K562 (cell line): ENCODE data around the gene BOD1L1. TPM values are rescaled to one million over a fixed set of nuclear protein-coding genes. Genes with fewer than 3 reads are reported as not detected.

Source experiments
- ATAC-seq: fragments of 200-7000 bp; cut with Tn5 transposase; 3 replicates; pipeline ENCODE4 v1.9.1; 2020; ENCODE audit warnings: moderate library complexity
- BruUV-seq: library from RNA; stranded (reverse); fragments of 400-500 nt; replicated peaks from 2 replicates; lab custom pipeline; 2021; lab: Mats Ljungman, UMichigan
- CTCF ChIA-PET: fragments of 300-600 bp; formaldehyde crosslinking; extraction: SDS; loops from one replicate; lab custom pipeline; 2021; ENCODE audit warnings: low intra/inter-chr PET ratio; lab: Yijun Ruan, JAX
- POLR2A ChIA-PET: fragments of 300-600, 350-650 bp; sonication (Branson Sonifier 250); formaldehyde crosslinking; extraction: SDS; loops from one replicate; lab custom pipeline; 2021; ENCODE audit warnings: antibody characterized with exemption, inconsistent platforms; lab: Yijun Ruan, JAX
- DNase-seq, 4 experiments: peaks; one replicate each; pipeline versions ENCODE4 v3.0.0 to v3.0.0-alpha.2; 2011 to 2018; ENCODE audit warnings: low spot score in 3 of 4, mixed read lengths in 3 of 4; ENCODE audit errors: extremely low read depth in 1 of 4
- FAIRE-seq: peaks from 2 replicates; lab custom pipeline; 2011; peaks lifted over from hg19 to GRCh38; lab: Jason Lieb, UNC
- H2AFZ ChIP-seq: 2 replicates; pipeline ENCODE4 v1.6.0; 2011; ENCODE audit warnings: low read depth, low read length, control low read depth, inconsistent platforms
- H3K27ac ChIP-seq: fragments of 200-600 bp; 3 replicates; pipeline ENCODE4 v1.8.0; 2011; ENCODE audit warnings: low read depth, mild to moderate bottlenecking, control low read depth, inconsistent platforms, low read length, moderate library complexity, mixed read lengths; ENCODE audit errors: extremely low read depth
- H3K27me3 ChIP-seq, 2 experiments: fragments of 300-600 bp in 1 of 2; 2 replicates in 1 of 2; 3 replicates in 1 of 2; pipeline versions ENCODE4 v1.6.0 to v1.8.0; 2011; ENCODE audit warnings: inconsistent platforms in 2 of 2, low read length in 2 of 2, mild to moderate bottlenecking in 1 of 2, mixed read lengths in 1 of 2, moderate library complexity in 1 of 2; ENCODE audit not compliant: control insufficient read depth in 2 of 2, insufficient read depth in 2 of 2
- H3K36me3 ChIP-seq: fragments of 300-600 bp; 3 replicates; pipeline ENCODE4 v1.8.0; 2011; ENCODE audit warnings: mild to moderate bottlenecking, low read length, inconsistent platforms; ENCODE audit not compliant: control insufficient read depth, insufficient read depth
- H3K4me1 ChIP-seq, 2 experiments: fragments of 200-600 bp in 1 of 2; replicated peaks in 1 of 2; 2 replicates in 1 of 2; 3 replicates in 1 of 2; pipeline versions ENCODE4 v1.5.1 to v1.8.0; 2011; ENCODE audit warnings: inconsistent platforms in 2 of 2, low read length in 2 of 2, mild to moderate bottlenecking in 1 of 2, mixed read lengths in 1 of 2, moderate library complexity in 1 of 2; ENCODE audit not compliant: control insufficient read depth in 2 of 2, insufficient read depth in 2 of 2
- H3K4me2 ChIP-seq: 2 replicates; pipeline ENCODE4 v1.6.1; 2011; ENCODE audit warnings: low read length, control low read depth, inconsistent platforms, mixed read lengths; ENCODE audit not compliant: insufficient read depth
- H3K4me3 ChIP-seq: fragments of 200-600 bp; sonication (generic), shearing (Covaris generic); 2 replicates; pipeline ENCODE4 v1.5.1; 2016; ENCODE audit warnings: control low read depth, inconsistent platforms
- H3K79me2 ChIP-seq: fragments of 200-600 bp; 3 replicates; pipeline ENCODE4 v1.8.0; 2011; ENCODE audit warnings: low read length, inconsistent platforms; ENCODE audit not compliant: control insufficient read depth, insufficient read depth
- H3K9ac ChIP-seq, 2 experiments: 2 replicates each; pipeline versions ENCODE4 v1.6.0 to v1.6.1; 2011; ENCODE audit warnings: low read depth in 2 of 2, low read length in 2 of 2, control low read depth in 1 of 2, inconsistent platforms in 1 of 2, mild to moderate bottlenecking in 1 of 2, mixed read lengths in 1 of 2; ENCODE audit not compliant: insufficient read depth in 1 of 2
- H3K9me1 ChIP-seq: one replicate; pipeline ENCODE4 v1.6.0; 2011; ENCODE audit warnings: inconsistent platforms, mild to moderate bottlenecking, low read length, moderate library complexity; ENCODE audit not compliant: control insufficient read depth, insufficient read depth
- H3K9me3 ChIP-seq: replicated peaks from 2 replicates; pipeline ENCODE4 v1.5.1; 2011; ENCODE audit warnings: low read depth, low read length, inconsistent platforms; ENCODE audit not compliant: control insufficient read depth, insufficient read depth
- H4K20me1 ChIP-seq: replicated peaks from 2 replicates; pipeline ENCODE4 v1.6.1; 2011; ENCODE audit warnings: low read length, inconsistent platforms, mixed read lengths; ENCODE audit not compliant: control insufficient read depth, insufficient read depth
- EGR1 ChIP-seq: fragments of 450-650 bp; conservative IDR thresholded peaks from 2 replicates; pipeline ENCODE4 v1.6.1; 2017; ENCODE audit warnings: mild to moderate bottlenecking
- RAD21 ChIP-seq, 2 experiments: fragments of 250-450 bp in 1 of 2; fragments of 450-650 bp in 1 of 2; sonication (Bioruptor Pico) in 1 of 2; formaldehyde crosslinking in 1 of 2; IDR thresholded peaks in 1 of 2; conservative IDR thresholded peaks in 1 of 2; 2 replicates each; pipeline versions ENCODE4 v1.4.0 to v1.8.0; 2020 to 2022; ENCODE audit warnings: mild to moderate bottlenecking in 2 of 2, moderate library complexity in 1 of 2
- ZNF384 ChIP-seq: IDR thresholded peaks from 2 replicates; pipeline ENCODE4 v1.6.1; 2012; ENCODE audit warnings: low read depth, low read length, improper control_type of control experiment
- WGBS: fragments of 100-300 bp; shearing (Covaris generic); methylation state at CpG from one replicate; pipeline ENCODE4 v1.1.6; 2016; ENCODE audit warnings: low coverage, mixed read lengths; ENCODE audit not compliant: insufficient coverage; ENCODE audit errors: missing lambda C conversion rate; 5-methylcytosine and 5-hydroxymethylcytosine counted together
- in situ Hi-C: fragments of 300-500 bp; cut with MboI; formaldehyde crosslinking; loops from 4 replicates; pipeline ENCODE4 v1.15.0; 2018; ENCODE audit warnings: inconsistent platforms, mixed read lengths
- intact Hi-C: fragments of 100-400 bp; cut with micrococcal nuclease; formaldehyde crosslinking; loops from 2 replicates; pipeline ENCODE4 v1.14.2; 2022
- polyA plus RNA-seq, 8 experiments: library from polyadenylated mRNA; depleted of rRNA in 4 of 8; stranded (reverse) in 5 of 8; unstranded in 3 of 8; fragments of >200 nt; fragmentation: Nextera tagmentation in 2 of 8; fragmentation: Illumina TruSeq in 1 of 8; extraction: Ambion mirVana in 2 of 8; extraction: Trizol in 1 of 8; gene quantifications; 2 replicates each; pipeline versions ENCODE4 v1.2.1 to v1.2.3, GENCODE V29; 2011 to 2014; ENCODE audit warnings: inconsistent platforms in 1 of 8, missing spikeins in 1 of 8
- total RNA-seq, 7 experiments: library from RNA; depleted of rRNA in 6 of 7; stranded (reverse); fragments of >200 nt in 6 of 7; fragmentation: Illumina TruSeq in 2 of 7; extraction: Trizol in 2 of 7; gene quantifications; 2 replicates each; pipeline versions ENCODE4 v1.2.1 to v1.2.3, GENCODE V29; 2011 to 2021; ENCODE audit warnings: low replicate concordance in 1 of 7
- TF ChIP-seq, protein P1 (sequence below), 2 experiments: fragments of 450-650 bp; formaldehyde crosslinking in 1 of 2; IDR thresholded peaks; 2 replicates each; pipeline versions ENCODE4 v1.4.0 to v1.6.1; 2014 to 2020; ENCODE audit warnings: mild to moderate bottlenecking in 2 of 2, borderline replicate concordance in 1 of 2, low read depth in 1 of 2
- TF ChIP-seq, protein P2 (sequence below): fragments of 450-650 bp; IDR thresholded peaks from 2 replicates; pipeline ENCODE4 v1.6.1; 2016
- TF ChIP-seq, protein P3 (sequence below): fragments of 450-650 bp; formaldehyde crosslinking; IDR thresholded peaks from 2 replicates; pipeline ENCODE4 v1.4.0; 2020; ENCODE audit warnings: mild to moderate bottlenecking, moderate library complexity

BOD1L1 gene
- total and polyA plus RNA-seq, 9 of the 15 experiments (the other 6 are each of a cell fraction or from before 2014, with no cell fraction given), result 4.8 to 23.2 (median 17.7) TPM

DNA sequence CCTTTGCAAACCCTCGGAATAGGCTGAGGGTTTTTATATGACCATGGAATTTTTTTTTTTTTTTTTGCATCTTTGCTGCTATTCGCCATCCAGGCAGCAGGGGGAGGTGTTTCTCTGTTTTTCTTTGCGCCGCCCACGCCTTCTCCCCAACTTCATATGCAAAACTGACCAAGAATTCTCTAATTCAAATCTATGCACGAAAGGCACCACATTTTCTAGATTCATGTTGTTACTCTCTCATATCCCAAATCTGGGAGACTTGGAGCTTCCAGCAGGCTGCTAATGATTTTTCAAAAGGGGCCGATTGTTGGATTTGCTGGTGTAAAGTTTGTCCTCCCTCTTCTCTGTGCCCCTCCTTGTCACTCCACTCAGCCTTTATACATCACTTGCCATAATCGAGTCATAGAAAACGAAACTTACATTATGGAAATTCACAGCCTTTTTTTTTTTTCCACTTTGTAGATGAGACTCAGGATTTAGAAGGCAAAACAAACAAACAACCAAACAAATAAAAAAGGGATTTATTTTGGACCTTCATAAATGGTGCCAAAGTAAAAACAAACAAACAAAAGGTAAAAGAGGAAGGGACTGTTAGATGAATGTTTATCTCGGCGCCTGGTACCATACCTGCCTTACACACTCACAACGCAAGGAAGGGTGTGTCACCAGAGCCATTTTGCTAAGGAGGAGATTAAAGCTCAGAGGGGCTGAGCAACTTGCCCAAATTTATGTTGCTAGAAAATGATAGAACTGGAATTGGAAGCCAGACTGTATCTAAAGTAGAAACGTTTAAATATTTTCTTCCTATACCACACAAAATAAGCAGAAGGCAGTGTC is 29.3 kb upstream of the BOD1L1 start:
- peak; percentile 35 for FAIRE-seq
- BruUV-seq, result no TSS peak
- no peaks in the 10 kb centered on the region for H4K20me1 ChIP-seq
- POLR2A ChIA-PET, result no interaction called here
- no peaks in the 10 kb centered on the region for H3K36me3 ChIP-seq
- peak; percentile 56 to 67 (median 63) for DNase-seq
- WGBS, result under 1% methylated on average over 13 of the region's 13 CpGs
- no peak overlapping the region for H3K4me3 ChIP-seq
- no peak overlapping the region for H2AFZ ChIP-seq
- CTCF ChIA-PET, result interaction anchor here (0.5 to 1.2 kb wide), 7 partner anchors 9 to 1800 kb away, joined by 3 to 6 read pairs (median 3); no protein-coding TSS in a partner anchor
- H3K9me3 ChIP-seq, result no peaks in the 10 kb centered on the region
- no peak overlapping the region for H3K4me2 ChIP-seq
- no peaks in the 10 kb centered on the region for H3K9me1 ChIP-seq
- in situ Hi-C loops (no loop called here), intact Hi-C loops (loop anchor here (2.0 to 10.0 kb wide), 3 partner anchors 1508 to 1800 kb away; no protein-coding TSS in a partner anchor)
- ATAC-seq, result peak; percentile 11; the same call in 1 of the 3 replicates
- H3K4me1 ChIP-seq, result peaks cover 0 to 7% of the 10 kb centered on the region in 2 experiments; a peak in 2 of 5 replicates
- no peaks in the 10 kb centered on the region for H3K79me2 ChIP-seq
- H3K27ac ChIP-seq, result no peak overlapping the region
- H3K9ac ChIP-seq, result no peak overlapping the region
- no peaks in the 10 kb centered on the region; a peak in 1 of 5 replicates for H3K27me3 ChIP-seq
- TF ChIP-seq EGR1 (peak; percentile 99), ZNF384 (peak; percentile 97), RAD21 (CRISPR knock-in tag; conservative IDR thresholded peaks at IDR 0.05 in 1 of 2, IDR thresholded peaks at IDR 0.05 in 1 of 2) (peak; percentile 58 to 63)
- TF ChIP-seq, protein P1, sequence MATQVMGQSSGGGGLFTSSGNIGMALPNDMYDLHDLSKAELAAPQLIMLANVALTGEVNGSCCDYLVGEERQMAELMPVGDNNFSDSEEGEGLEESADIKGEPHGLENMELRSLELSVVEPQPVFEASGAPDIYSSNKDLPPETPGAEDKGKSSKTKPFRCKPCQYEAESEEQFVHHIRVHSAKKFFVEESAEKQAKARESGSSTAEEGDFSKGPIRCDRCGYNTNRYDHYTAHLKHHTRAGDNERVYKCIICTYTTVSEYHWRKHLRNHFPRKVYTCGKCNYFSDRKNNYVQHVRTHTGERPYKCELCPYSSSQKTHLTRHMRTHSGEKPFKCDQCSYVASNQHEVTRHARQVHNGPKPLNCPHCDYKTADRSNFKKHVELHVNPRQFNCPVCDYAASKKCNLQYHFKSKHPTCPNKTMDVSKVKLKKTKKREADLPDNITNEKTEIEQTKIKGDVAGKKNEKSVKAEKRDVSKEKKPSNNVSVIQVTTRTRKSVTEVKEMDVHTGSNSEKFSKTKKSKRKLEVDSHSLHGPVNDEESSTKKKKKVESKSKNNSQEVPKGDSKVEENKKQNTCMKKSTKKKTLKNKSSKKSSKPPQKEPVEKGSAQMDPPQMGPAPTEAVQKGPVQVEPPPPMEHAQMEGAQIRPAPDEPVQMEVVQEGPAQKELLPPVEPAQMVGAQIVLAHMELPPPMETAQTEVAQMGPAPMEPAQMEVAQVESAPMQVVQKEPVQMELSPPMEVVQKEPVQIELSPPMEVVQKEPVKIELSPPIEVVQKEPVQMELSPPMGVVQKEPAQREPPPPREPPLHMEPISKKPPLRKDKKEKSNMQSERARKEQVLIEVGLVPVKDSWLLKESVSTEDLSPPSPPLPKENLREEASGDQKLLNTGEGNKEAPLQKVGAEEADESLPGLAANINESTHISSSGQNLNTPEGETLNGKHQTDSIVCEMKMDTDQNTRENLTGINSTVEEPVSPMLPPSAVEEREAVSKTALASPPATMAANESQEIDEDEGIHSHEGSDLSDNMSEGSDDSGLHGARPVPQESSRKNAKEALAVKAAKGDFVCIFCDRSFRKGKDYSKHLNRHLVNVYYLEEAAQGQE (IDR thresholded peaks at IDR 0.05; ENCODE audit: borderline replicate concordance), result peak; percentile 39; the same call in 1 of the 2 replicates
- TF ChIP-seq, protein P1 (CRISPR knock-in tag; IDR thresholded peaks at IDR 0.05; ENCODE audit: low read depth), result no peak
- TF ChIP-seq, protein P2, sequence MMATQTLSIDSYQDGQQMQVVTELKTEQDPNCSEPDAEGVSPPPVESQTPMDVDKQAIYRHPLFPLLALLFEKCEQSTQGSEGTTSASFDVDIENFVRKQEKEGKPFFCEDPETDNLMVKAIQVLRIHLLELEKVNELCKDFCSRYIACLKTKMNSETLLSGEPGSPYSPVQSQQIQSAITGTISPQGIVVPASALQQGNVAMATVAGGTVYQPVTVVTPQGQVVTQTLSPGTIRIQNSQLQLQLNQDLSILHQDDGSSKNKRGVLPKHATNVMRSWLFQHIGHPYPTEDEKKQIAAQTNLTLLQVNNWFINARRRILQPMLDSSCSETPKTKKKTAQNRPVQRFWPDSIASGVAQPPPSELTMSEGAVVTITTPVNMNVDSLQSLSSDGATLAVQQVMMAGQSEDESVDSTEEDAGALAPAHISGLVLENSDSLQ, result no peak
- TF ChIP-seq, protein P3, sequence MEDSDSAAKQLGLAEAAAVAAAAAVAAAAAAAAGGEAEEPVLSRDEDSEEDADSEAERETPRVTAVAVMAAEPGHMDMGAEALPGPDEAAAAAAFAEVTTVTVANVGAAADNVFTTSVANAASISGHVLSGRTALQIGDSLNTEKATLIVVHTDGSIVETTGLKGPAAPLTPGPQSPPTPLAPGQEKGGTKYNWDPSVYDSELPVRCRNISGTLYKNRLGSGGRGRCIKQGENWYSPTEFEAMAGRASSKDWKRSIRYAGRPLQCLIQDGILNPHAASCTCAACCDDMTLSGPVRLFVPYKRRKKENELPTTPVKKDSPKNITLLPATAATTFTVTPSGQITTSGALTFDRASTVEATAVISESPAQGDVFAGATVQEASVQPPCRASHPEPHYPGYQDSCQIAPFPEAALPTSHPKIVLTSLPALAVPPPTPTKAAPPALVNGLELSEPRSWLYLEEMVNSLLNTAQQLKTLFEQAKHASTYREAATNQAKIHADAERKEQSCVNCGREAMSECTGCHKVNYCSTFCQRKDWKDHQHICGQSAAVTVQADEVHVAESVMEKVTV (CRISPR knock-in tag), result peak; percentile 46; the same call in 1 of the 2 replicates
